Measurements from ENCODE around the gene GSDMA.

The GSDMA gene

DNA sequence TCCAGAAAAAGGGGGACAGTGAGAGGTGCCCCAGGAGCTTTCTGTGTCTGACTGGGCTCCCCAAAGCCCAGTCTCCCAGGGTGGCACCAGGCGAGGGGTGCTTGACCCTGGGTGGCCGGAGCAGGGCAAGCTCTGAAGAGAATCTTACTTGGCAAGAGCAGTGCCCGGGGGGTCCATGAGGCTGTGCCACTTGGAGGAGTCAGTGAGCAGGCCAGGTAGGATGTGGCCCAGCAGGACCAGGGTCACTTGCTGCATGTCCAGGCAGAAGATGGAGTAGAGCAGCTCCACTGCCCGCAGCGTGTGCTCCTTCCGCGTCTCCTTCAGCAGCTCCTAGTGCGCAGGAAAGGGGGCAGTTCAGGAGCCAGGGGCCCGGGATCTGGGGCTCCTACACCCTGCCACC lies 59.7 kb downstream of the GSDMA start:
- no peak for DNase-seq (ENCODE audit: low spot score)

DNA sequence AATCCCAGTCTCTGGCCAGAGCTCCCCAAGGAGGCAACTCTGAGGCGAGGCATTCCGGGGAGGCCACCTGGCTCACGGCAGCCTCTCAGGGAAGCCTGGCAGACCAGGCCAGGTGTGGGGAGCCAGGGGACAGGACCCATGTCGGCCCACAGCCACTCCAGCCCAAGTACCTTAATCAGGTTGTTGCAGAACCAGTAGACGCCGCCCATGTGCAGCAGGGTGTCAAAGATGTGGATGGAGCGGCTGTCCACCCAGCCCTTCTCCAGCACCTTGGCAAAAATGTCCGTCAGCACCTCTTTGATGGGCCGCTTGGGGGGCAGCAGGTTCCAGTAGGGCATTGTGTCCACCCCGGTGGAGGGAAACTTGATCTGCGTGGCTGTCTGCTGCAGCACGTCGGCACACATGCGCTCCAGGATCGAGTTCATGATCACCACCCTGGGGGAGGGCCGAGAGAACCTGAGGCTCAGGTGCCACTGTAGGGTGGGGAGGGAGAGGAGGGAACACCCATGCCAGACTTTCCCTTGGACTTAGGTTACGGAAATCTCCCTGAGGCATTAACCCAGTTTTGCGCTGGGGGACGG lies 60.2 kb downstream of the GSDMA start:
- no peak for DNase-seq (ENCODE audit: low spot score)

DNA sequence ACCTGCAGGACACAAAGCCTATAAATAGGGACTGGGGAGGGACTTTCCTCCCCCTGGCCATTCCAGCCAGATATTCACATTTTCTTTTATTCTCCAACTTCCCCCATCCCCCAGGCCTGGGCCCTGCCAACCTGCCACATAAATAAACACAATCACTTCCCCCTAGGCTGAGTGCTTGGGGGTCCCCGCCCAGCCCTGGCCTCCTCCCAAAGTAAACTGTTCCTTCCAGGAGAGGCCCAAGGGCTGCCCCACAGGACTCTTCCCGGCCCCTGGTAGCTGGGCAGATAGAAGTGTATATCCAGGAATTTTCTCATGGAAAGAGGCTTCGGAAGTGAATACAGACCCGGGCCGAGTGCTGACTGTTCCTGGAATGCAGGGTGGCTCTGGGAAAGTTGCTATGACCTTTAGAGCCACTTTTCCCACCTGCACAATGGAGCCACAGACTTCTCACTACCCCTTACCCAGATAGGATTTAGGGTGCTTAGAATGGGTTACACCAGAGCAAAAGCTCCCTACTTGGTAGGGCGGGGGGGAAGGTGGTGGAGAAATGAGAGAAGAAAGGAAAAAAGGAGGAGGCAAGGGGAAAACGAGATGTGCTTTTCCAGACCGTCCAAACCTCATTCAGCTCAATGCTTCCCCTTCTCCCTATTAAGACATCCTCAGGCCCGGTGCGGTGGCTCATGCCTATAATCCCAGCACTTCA lies 60.9 kb downstream of the GSDMA start:
- no peak for DNase-seq (ENCODE audit: low spot score)

DNA sequence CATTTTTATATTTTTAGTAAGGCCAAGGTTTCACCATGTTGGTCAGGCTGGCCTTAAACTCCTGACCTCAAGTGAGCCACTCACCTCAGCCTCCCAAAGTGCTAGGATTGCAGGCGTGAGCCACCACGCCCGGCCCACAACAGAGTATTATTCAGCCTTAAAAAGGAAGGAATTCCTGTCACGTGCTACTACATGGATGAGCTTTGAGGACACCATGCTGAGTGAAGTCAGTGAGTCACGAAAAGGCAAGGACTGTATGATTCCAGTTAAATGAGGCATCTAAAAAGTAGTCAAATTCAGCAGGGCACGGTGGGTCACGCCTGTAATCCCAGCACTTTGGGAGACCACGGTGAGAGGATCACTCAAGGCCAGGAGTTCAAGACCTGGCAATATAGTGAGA lies 62.1 kb downstream of the GSDMA start:
- peak; percentile 6 for DNase-seq (ENCODE audit: low spot score)

DNA sequence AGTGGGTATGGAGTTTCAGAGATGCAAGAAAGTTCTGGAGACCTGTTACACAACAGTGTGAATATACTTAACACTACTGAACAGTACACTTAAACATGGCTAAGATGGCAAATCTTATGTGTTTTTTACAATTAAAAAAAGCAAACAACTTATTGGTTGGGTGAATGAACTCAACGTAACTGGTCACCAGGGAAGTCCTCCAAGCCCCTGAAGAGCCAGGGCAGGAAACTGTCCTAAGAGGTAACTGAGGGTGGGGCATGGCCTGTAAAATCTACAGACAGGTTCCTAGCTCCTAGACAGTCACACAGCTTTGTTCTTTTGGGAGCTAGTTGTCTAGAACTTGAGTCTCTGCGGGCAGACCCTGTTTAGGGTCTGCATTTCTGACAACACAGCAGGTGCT lies 62.8 kb downstream of the GSDMA start:
- DNase-seq (ENCODE audit: low spot score): no peak

DNA sequence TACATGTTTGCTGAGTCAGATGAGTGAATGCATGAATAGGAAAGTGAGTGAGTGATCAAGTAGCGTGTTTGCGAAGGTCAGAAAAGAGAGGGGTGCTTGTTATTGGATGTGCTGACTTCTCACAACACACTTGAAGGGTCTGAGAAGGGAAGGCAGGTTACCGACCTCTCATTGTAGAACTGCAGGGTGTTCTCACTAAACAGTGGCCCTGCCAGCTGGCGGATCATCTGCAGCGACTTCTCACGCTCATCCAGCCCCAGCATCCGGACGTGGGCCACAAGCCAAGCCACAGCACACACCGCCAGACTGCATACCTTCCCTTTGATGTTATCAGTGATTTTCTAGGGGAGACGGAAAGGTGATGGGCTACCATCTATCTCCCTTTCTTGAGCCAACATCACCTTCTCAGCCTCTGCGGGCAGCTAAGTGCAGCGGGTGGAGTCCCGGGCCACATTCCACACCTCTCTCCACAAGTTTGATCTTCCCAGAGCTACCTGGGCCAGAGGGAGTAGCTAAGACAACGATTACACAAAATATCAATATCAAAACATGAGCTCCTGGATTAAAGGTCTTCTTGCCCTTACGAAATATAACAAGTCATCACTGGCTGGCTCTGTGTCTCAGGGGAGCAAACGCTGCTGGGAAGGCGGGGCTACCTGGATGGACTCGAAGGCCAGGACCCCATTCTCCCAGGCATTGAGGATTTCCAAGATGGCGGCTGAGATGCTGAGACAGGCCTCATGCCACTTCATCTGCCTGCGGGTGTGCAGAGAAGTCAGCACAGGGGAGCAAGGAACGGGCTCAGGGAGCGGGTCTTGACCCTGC lies 63.4 kb downstream of the GSDMA start:
- DNase-seq (ENCODE audit: low spot score): peak; percentile 2

DNA sequence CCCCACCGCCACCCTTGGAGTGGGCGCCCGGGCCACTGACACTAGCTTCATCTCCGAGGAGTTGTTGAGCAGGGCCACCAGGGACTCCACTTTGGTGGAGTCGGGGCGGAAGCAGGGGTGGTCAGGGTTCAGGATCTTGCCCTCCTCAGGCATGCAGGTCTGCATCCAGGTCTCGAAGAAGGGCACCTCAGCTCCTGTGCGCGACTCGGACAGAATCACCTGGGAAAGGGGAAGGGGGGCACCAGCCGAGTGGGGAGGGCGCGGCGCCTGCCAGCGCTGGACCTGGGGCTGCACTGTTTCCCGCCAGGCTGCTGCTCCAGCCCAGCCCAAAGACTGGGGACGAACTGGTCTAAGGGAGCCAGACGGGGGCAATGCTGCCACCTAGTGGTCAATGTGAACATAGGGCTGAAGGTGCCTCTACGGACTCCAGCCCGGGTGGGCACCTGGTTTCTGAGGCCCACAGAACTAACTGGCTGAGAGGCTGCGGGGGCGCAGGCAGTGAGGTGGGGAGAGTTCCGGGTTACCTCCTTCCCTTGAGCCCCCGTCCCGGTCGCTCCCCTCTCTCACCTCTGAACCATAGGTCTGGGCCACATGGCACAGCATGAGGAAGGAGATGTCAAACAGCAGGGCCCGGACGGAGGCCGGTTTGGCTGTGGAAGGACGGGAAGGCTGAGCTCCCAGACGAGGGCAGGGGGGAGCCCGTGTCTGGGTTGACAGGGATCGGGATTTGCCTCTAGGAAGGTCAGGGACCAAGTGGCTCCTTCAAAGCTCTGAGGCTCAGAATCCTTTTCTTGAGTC lies 64.2 kb downstream of the GSDMA start:
- DNase-seq (ENCODE audit: low spot score): peak; percentile 91

All from GM03348 (cell line).